GM12892 (cell line): Measurements from ENCODE around the gene KCNIP4.

Experiments used
- POLR2A ChIP-seq: IDR thresholded peaks from 2 replicates; pipeline ENCODE4 v1.6.1; 2011; ENCODE audit warnings: low read depth, low read length, control low read depth
- TAF1 ChIP-seq: IDR thresholded peaks from 2 replicates; pipeline ENCODE4 v1.6.1; 2011; ENCODE audit warnings: low read depth, mild to moderate bottlenecking, control low read depth, low read length, borderline replicate concordance

- no peak for TF ChIP-seq POLR2A
- no peak for TF ChIP-seq TAF1
Observed at GRCh38 chr4:20684852-20685763, 1263.5 kb downstream of the KCNIP4 start.
